ENCODE data around the gene MED16.

Gene MED16, protein sequence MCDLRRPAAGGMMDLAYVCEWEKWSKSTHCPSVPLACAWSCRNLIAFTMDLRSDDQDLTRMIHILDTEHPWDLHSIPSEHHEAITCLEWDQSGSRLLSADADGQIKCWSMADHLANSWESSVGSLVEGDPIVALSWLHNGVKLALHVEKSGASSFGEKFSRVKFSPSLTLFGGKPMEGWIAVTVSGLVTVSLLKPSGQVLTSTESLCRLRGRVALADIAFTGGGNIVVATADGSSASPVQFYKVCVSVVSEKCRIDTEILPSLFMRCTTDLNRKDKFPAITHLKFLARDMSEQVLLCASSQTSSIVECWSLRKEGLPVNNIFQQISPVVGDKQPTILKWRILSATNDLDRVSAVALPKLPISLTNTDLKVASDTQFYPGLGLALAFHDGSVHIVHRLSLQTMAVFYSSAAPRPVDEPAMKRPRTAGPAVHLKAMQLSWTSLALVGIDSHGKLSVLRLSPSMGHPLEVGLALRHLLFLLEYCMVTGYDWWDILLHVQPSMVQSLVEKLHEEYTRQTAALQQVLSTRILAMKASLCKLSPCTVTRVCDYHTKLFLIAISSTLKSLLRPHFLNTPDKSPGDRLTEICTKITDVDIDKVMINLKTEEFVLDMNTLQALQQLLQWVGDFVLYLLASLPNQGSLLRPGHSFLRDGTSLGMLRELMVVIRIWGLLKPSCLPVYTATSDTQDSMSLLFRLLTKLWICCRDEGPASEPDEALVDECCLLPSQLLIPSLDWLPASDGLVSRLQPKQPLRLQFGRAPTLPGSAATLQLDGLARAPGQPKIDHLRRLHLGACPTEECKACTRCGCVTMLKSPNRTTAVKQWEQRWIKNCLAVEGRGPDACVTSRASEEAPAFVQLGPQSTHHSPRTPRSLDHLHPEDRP

DNA sequence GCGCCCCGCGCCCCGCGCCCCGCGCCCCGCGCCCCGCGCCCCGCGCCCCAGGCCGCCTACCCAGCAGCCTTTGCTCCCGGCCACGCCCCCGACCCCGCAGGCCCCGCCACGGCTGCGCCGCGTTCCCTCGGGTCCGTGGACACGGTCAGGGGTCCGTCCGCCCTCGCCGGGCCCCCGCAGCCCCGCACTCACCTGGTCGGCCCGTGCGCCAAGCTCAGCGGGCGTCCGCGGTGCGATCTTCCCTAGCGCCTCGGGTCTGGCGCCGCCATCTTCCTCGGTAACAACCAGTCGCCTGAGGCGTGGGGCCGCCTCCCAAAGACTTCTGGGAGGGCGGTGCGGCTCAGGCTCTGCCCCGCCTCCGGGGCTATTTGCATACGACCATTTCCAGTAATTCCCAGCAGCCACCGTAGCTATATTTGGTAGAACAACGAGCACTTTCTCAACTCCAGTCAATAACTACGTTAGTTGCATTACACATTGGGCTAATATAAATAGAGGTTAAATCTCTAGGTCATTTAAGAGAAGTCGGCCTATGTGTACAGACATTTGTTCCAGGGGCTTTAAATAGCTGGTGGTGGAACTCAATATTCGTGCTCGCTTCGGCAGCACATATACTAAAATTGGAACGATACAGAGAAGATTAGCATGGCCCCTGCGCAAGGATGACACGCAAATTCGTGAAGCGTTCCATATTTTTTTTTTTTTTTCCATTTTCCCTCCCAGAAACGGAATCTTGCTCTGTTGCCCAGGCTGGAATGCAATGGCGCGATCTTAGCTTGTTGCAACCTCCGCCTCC is at the start of gene MED16, which contains the start of gene RNU6-9:
Gene MED16 (minus strand): TSS at position 294 of the 796 bp plus-strand sequence. CDS start 2,056 bp downstream, outside the sequence.
Gene RNU6-9 (plus strand): TSS at position 591 of the 796 bp plus-strand sequence.
- DNase-seq: peak; percentile 88

DNA sequence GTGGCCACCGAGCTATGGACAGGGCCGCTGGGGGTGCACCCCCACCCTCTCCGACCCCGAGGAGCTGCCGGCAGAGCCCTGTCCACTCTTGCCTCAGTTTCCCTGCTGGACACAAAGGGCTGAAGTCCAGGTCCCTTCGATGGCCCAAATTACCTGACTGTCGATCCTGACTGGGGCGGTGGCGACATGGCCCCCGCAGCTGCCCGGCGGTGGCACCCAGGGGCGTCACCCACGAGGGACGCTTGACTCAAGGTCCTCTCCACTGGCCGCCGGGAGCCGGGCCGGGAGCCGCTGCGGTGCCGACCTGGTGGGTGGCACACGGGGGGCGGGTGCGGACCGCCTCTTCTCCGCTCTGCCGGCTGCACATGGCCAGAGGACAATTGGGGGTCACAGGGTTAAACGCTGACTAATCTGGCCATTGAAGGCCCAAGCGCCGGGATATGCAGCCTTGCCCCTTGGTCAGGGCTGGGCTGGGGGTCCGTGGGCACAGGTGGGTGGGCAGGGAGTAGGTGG is 49.2 kb upstream of the MED16 start:
- no peak for DNase-seq

DNA sequence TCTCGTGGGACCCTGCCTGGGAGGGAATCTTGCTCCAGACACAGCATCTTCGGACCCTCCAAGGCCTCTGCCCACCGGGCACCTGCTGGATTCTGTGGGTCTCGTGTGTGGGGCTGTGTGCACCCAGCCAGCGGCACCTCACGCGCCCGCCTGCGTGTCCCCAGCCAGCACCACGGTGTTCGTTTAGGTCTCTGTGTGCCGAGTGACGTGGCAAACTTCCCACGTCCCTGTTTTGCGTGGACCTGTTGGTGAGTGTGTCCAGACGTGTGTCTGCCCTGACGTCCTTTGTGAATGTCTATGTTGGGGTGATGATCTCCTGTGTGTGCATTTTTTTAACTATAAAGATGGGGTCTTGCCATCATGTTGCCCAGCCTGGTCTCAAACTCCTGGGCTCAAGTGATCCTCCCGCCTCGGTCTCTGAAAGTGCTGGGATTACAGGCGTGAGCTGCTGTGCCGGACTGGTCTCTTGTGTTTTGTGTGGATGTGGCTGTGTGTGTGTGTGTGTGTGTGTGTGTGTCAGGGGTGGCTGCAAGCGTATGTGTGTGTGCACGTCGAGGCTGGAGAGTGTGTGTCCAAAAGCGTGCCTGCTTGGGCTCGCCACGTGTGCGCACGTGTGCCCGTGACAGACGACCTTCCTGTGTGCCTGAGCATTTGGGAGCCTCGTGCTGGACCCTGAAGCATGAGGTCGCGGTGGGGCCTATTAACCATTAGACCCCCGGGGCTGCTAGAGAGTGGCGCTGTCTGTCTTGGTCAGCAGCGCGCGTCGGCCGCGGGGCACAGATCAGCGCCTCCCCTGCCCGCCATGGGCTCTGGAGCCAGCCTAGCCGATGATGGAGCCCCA is 48.5 kb upstream of the MED16 start:
- DNase-seq: no peak

DNA sequence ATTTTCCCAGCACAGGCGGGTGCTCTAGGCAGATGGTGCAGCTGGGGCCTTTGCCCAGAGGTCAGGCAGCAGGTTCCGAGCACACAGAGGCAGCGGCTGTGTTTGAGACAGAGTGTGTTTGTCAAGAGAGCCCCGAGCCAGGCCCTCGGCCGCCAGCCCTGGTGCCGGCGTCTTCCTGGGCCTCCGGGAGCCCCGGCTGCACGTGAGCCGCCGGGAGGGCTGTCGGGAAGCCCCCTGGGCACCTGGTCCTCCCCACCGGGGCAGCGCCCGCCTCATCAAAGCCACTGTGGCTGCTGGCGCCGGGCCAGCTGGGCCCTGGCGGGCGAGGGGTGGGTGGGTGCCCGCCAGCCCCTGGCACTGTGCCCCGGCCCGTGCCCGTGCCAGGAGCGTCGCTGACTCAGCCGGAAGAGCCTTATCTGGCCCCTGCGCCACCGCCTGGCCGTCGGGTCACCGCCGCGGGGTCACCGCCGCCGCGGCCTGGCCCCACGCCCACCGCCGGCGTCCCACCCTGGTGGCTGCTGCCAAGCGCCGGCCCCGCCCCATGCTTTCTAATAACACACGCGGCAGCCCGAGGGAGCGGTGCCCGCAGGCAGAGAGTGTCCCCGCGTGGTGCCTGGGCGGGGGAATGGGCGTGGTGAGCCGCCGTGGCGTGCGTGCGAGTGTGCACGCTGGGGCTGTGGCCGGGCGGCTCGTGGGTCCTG is 47.8 kb upstream of the MED16 start:
- peak; percentile 54 for DNase-seq

DNA sequence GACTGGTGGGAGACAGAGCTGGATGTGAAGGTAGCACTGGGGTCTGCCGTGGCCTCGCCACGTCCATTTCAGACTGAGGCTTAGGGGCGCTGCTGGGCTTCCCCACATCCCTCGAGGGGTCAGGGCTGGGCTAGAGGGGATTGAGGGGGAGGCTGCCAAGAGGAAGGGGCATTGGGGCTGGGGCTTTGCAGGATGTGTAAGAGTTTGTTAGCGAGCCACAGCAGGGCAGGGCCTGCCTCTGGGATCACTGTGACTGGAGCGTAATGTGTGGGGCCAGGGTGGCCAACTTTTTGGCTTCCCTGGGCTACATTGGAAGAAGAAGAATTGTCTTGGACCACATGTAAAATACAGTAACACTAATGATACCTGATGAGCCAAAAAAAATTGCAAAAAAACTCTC is 46.9 kb upstream of the MED16 start:
- DNase-seq: no peak

DNA sequence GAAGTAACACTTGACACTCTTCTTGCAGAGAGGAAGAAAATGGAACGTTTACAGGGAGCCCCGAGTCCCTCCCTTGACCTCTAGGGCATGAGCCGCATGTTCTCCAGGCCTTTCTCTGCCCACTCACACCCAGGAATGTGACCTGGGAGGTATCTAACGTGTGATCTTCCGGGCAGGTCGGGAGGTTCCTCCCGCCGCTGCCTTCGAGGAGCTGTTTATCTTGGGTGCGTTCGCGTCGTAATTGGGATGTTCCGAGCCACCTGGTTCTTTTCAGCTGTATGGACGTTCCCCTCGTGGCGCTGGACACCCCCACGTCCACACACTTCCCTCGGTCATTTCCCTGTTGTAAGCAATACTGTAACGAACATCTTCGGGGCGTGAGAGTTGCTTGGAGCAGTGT is 46.5 kb upstream of the MED16 start:
- DNase-seq: no peak

DNA sequence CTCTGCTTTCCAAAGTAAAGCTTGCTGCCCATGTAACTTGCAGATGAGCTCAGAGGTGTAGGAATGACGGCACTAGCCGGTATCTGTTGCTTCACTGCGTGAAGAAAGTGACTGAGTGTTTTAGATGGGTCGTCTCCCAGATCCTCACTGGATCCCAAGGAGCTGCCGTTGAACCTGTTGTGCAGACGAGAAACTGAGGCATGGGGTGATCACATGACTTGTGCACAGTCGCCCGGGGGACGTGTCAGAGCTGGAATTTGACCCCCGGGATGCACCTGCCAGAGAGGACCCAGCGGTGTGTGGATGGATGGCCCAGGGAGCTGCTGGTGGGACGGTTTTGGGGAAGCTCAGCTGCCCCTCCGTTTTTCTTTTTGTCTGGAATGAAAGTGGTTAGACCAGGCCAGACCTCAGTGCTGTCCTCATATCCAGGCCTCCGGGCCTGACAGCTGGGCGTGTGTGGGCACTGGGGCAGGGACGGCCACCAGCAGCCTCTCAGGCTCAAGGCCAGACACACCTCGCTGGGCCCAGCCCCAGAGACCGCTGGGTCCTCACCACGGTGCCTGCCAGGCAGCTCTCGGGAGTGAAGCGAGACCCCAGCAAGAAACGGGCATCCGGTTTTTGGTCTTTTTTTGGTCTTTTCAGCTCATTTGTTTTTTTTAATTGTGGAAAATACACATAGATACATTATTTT is 45.4 kb upstream of the MED16 start:
- no peak for DNase-seq

DNA sequence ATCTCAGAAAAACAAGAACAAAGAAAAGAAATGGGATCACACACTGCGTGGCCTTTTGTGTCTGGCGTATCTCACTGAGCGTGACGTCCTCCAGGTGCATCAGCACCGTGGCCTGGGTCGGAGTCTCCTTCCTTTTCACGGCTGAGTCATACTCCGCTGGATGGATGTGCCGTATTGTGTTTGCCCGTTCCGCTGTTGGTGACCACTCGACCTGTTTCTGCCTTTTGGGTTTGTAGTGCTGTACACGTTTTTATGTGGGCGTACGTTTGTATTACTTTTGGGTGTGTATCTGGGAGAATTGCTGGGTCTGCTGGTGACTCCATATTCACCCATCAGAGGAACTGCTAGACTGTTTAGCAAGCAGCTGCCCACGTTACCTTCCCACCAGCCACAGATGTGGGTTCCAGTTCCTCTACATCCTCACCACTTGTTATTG is 44.3 kb upstream of the MED16 start:
- no peak for DNase-seq

DNA sequence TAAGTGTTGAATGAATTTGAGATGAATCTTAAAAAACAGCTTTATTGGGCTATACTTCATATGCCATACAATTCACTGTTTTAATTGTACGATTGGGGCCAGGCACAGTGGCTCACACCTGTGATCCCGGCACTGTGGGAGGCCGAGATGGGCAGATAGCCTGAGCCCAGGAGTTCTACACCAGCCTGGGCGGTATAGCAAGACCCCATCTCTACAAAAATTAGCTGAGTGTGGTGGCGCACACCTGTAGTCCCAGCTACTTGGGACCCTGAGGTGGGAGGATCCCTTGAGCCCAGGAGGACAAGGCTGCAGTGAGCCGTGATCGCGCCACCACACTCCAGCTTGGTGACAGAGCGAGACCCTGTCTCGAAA is 43.2 kb upstream of the MED16 start:
- no peak for DNase-seq

DNA sequence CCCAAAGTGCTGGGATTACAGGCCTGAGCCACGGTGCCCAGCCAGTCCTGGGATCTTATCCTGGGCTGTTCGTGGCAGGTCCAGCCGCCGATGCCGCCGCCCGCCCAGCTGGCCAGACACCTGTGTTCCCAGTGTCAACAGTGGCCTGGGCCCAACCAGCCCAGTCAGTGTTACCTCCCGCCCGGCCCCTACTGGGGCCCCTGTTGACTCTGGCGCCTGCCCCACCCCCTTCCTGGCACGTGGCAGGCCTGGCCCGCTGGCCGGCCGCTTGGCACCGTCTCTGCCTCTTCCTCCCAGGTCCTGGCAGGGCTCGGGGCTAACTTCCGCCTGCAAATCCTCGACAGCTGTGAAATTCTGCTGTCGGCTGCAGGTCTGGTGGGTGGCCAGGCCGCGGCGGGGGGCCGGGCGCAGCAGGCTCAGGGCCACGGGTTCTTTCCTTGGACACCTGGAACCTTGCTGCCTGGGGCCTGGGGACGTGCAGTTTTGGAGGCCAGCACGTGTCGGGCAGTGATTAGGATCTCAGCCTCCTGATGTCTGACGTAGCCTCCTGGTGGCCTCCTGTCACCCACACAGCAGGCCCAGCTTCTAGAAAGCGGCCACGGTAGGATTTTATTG is 42.0 kb upstream of the MED16 start:
- no peak for DNase-seq

DNA sequence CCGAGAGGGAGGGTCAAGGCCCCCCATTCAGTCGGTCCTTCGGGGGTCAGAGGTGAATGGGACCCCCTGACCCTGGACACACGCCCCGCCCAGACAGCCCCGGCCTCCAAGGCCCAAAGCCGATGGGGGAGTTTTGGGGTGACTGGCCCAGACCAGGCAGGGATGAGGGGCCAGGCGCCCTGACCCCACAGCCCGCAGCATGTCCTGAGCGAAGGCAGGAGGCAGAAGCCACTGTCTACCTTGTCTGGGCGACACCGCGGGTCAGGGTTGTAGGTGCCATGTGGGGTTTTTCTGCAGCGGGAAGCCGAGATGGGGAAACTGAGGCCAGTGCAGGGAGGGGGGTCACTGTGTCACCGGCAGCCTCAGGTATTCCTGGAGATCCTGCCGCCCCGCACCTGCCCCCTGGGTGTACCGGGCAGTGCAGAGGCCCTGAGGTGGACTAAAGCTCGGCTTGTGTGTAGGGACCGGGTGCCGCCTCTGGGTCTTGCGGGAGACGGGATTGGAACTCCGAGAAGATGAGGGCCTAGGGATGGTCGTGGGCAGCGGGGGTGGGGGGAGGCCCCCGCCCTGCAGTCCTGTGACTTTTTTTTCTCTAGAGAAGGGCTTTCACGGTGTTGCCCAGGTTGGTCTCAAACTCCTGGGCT is 41.3 kb upstream of the MED16 start:
- no peak for DNase-seq

DNA sequence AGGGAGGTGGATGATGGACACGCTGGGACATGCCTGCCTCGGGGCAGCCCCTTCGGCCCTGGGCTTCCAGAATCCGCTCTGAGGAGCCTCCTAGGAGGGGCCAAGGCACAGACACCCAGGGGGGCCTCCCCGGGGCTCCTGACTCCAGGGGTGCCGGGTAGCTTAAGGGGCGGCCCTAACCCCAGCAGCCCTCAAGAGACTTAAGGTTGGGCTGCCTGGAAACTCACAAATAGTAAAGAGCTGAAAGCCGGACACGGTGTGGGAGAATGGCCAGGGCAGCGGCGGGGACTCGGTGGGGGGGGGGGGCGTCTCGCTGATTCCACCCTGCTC is 40.5 kb upstream of the MED16 start:
- no peak for DNase-seq

DNA sequence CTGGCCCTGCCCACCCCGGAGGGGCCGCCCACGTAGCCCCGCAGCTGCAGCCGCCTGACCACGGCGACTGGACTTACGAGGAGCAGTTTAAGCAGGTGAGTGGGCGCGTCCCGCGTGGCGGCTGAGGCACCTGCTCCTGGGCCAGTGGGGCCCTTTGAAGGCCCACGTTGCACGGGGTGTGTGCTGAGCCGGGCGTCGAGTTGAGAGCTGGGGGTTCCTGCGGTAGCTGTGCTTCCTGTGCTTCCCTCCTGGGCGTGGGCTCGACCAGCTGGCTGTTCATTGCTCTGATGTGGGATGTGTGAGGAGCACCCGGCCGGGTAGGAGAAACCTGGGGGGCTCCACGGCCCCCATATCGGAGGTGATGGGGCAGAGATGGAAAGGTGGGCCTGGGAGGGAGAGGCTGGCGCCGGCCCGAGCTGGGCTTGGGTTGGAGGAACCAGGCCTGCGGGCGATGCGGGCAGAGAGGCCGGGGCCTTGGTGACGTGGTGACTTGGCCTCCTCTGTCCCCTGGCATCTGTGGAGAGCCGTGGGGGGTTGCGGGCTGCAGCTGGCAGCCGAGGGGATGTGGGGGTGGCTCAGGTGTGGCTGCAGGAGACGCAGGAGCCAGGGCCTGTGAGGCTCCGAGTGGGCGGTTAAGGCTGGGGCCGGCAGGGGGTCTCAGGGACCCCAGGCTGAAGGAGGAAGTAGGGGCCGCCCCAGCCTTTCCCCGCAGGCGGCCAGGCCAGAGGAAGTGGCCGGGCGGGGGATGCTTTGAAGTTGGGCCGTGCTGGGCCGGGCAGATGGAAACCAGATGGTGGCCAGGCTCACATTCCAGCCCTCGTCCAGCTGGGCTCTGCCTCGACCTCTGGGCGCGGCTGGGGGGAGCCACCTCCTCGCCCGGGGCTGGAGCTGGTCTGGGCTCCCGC is 39.9 kb upstream of the MED16 start:
- DNase-seq: no peak

DNA sequence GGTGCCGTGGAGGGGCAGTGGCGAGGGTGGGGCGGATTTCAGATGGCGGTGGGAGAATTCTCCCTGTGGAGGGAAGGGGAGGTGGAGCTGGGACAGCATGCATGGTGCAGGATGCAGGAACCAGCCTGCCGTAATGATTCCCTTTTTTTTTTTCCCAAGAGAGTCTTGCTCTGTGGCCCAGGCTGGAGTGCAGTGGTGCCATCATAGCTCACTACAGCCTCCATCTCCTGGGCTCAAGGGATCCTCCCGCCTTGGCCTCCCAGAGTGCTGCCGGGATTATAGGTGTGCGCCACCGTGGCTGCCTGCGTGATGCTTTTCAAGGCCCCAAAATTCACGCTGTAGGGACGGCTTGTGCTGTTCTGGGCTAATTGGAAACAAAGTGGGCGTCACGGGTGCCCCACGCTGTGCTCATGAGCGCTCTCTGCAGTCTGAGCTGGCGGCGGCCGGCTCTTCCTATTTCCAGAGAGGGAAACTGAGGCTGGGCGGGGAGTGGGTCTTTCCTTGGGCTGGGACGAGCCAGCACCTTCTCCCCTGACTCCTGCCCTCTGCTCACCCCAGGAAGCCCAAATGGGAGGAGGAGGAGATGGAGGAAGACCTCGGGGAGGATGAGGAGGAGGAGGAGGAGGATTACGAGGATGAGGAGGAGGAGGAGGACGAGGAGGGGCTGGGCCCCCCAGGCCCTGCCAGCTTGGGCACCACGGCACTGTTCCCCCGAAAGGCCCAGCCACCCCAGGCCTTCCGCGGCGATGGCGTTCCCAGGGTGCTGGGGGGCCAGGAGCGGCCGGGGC is 39.1 kb upstream of the MED16 start:
- no peak for DNase-seq

DNA sequence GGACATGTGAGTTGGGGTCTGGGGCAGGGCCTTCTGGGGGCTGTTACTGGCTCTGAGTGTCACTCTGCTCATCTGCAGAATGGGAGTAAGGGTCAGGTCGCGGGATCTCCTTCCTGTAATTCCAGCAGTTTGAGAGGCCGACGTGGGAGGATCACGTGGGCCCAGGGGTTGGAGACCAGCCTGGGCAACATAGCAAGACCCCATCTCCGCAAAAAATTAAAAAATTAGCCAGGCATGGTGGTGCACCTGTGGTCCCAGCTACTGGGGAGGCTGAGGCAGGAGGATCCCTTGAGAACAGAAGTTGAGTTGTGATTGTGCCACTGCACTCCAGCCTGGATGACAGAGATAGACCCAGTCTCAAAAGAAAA is 36.9 kb upstream of the MED16 start:
- no peak for DNase-seq

DNA sequence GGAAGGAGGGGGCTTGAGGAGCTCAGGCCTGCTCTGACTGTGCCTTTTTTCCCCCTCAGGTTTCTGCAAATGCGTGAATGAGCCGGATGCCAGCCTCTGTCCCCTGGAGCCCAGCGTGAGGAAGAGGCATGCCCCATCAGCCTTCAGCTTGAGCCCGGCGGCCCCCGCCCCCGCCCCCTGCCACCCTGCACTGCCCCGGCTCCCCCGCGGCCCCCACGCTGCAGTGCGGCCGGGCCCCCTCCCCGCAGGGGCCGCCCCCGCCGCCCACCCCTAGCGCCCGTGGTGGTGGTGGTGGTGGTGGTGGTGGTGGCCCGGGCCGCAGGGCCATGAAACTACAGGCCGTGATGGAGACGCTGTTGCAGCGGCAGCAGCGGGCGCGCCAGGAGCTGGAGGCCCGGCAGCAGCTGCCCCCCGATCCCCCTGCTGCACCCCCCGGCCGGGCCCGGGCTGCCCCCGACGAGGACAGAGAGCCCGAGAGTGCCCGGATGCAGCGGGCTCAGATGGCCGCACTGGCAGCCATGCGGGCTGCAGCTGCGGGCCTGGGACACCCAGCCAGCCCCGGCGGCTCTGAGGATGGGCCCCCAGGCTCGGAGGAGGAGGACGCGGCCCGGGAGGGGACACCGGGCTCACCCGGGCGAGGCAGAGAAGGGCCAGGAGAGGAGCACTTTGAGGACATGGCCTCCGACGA is 36.4 kb upstream of the MED16 start:
- no peak for DNase-seq

DNA sequence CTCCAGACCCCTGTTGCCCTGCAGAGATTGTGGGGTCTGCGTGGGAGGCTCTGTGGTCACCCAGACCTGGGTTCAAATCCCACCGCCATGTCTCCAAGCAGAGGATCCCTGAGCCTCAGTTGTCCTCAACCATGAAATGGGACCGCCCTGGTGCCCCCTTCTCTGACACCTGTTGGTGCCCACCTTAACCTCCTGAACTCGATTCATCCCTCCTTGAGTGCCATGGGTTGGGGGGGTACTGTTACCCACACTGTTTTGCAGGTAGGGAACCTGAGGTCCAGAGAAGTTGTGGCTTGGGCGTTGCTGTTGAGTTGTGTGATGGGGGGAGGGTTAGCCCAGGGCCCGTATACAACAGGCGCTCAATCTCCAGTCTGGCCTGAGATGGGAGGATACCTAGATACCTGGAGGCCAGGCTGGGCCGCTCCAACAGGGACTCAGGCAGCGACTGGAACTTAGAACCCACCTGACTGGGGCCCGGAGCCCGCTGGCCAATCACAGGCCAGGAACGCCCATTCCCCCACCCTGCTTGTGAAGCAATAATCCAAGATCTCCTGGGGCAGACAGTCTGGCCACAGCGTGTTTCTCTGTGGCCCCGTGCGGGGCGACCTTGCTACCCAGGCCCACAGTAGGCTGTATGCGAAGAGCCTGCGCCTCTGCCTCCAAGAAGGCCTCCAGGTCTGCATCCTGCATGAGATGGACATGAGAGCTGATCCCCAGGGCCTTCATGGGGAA is 35.6 kb upstream of the MED16 start:
- no peak for DNase-seq

All from OCI-M1 (cell line).